Tibial nerve (tissue), 4 donors: ENCODE data around the gene CAVIN2. TPM values are rescaled to one million over a fixed set of nuclear protein-coding genes. Genes with fewer than 3 reads are reported as not detected.

Experiments used
- DNase-seq, 2 donors: peaks; one replicate each; pipeline ENCODE4 v3.0.0-alpha.2; 2019; ENCODE audit warnings: low spot score in 2 of 2
- H3K27ac ChIP-seq, 4 donors: fragments of 200-600 bp; sonication (generic) in 3 of 4; one replicate each; pipeline ENCODE4 v1.5.1; 2017 to 2019; ENCODE audit warnings: mild to moderate bottlenecking in 1 of 4
- H3K27me3 ChIP-seq, 2 donors: fragments of 200-600 bp; sonication (generic) in 1 of 2; one replicate each; pipeline versions ENCODE4 v1.5.1 to v1.6.0; 2017 to 2019
- H3K36me3 ChIP-seq, 3 donors: fragments of 200-600 bp; sonication (generic); one replicate each; pipeline ENCODE4 v1.5.1; 2018 to 2019
- H3K4me1 ChIP-seq, 4 donors: fragments of 200-600 bp; sonication (generic) in 3 of 4; one replicate each; pipeline ENCODE4 v1.5.1; 2017 to 2019
- H3K4me3 ChIP-seq, 4 donors: fragments of 200-600 bp; sonication (generic) in 3 of 4; one replicate each; pipeline ENCODE4 v1.5.1; 2017 to 2019; ENCODE audit warnings: mild to moderate bottlenecking in 1 of 4, moderate library complexity in 1 of 4
- H3K9me3 ChIP-seq, 4 donors: fragments of 200-600 bp; sonication (generic) in 3 of 4; one replicate each; pipeline ENCODE4 v1.5.1; 2017 to 2019
- EP300 ChIP-seq, 2 donors: sonication (generic); formaldehyde crosslinking; IDR thresholded peaks; one replicate each; pipeline ENCODE4 v1.6.1; 2017; ENCODE audit warnings: antibody characterized with exemption in 2 of 2, mild to moderate bottlenecking in 1 of 2
- POLR2A ChIP-seq, 2 donors: fragments of 450-650 bp; IDR thresholded peaks; one replicate each; pipeline ENCODE4 v1.6.1; 2017; ENCODE audit warnings: antibody characterized with exemption in 2 of 2, mild to moderate bottlenecking in 2 of 2, moderate library complexity in 2 of 2
- WGBS, 2 donors: methylation state at CpG; one replicate each; pipeline ENCODE4 v1.1.5; 2018; 5-methylcytosine and 5-hydroxymethylcytosine counted together
- total RNA-seq, 4 donors: library from RNA; depleted of rRNA; stranded (reverse); fragments of >200 nt; gene quantifications; one replicate each; pipeline ENCODE4 v1.1.0, GENCODE V29; 2016
- TF ChIP-seq, protein P1 (sequence below), 5 experiments: fragments of 200-600 bp in 3 of 5; fragments of 450-650 bp in 2 of 5; sonication (generic) in 3 of 5; IDR thresholded peaks; one replicate each; pipeline ENCODE4 v1.5.1; 2016 to 2019; ENCODE audit warnings: antibody characterized with exemption in 5 of 5, mild to moderate bottlenecking in 3 of 5, moderate library complexity in 2 of 5

Gene CAVIN2
- total RNA-seq, 4 donors from 2014 or later: 47.9 to 54.0 (median 50.9) TPM

DNA sequence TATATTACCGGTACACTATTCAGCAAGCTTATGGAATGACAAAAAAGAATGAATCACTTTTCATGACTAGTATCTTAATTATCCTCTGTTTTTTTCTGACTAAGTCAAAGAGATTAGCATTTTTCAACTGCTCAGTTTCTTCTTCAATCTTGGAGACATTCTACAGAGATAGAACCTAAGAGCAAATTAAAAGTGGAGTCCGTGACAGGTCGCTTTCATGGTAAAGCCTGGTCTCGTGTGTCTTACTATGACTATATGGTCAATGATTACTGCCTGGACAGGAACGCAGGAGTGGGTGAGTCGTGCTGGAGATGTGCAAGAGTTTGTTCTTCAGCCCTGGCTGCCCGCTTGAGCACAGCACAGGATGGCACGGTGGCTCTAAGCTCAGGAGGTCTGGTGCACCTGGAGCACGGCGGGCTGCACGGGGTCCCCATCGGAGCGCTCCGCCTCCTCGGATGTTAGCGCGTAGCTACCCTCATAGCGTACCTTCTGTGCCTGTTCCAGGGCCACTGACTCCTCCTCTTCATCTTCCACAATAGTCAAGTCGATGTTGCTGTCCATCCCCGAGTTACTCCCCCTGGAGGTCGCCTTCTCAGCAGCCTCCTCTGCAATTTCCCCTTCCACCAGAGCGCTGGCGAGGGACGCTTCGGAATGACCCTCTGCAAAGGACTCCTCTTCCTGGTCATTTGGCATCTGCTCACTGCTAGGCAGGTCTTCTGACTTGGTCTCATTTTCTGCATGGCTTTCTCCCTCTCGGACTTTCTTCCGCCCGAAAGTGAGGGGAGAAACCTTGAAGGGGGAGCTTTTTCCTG is 11.1 kb downstream of the CAVIN2 start:
- 94 to 95% methylated on average over 28 of the region's 28 CpGs for WGBS, 2 donors
- Histone ChIP-seq H3K9me3 (no peaks in the 10 kb centered on the region), H3K4me1 (peaks cover 0 to 3% (median 0%) of the 10 kb centered on the region in 4 donors), H3K4me3 (no peak overlapping the region), H3K27me3 (no peaks in the 10 kb centered on the region), H3K27ac (no peak overlapping the region), H3K36me3 (peaks cover 0 to 12% (median 0%) of the 10 kb centered on the region in 3 donors)
- TF ChIP-seq POLR2A (IDR thresholded peaks at IDR 0.05) (no peak), EP300 (IDR thresholded peaks at IDR 0.05) (no peak)
- TF ChIP-seq, protein P1, sequence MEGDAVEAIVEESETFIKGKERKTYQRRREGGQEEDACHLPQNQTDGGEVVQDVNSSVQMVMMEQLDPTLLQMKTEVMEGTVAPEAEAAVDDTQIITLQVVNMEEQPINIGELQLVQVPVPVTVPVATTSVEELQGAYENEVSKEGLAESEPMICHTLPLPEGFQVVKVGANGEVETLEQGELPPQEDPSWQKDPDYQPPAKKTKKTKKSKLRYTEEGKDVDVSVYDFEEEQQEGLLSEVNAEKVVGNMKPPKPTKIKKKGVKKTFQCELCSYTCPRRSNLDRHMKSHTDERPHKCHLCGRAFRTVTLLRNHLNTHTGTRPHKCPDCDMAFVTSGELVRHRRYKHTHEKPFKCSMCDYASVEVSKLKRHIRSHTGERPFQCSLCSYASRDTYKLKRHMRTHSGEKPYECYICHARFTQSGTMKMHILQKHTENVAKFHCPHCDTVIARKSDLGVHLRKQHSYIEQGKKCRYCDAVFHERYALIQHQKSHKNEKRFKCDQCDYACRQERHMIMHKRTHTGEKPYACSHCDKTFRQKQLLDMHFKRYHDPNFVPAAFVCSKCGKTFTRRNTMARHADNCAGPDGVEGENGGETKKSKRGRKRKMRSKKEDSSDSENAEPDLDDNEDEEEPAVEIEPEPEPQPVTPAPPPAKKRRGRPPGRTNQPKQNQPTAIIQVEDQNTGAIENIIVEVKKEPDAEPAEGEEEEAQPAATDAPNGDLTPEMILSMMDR (IDR thresholded peaks at IDR 0.05): no peak
- DNase-seq: no peak

DNA sequence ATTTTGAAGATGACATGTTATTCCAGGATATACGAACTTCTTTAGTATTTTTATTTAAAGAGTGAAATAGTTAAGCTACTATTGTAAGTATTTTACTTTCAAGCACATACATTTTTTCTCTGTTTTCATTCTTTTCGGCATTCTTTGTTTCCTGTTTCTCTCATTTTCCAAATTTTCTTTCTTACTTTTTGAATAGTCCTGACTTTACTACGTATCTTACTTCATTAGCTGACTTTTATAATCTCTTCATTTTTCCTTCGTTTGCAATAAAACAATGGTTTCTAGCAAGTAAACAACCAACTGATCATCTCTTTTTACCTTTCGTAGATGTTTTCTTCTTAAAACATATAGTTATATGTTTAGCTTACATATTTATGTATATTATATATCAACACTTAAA is 11.8 kb downstream of the CAVIN2 start:
- H3K4me3 ChIP-seq: no peak overlapping the region
- TF ChIP-seq, protein P1 (IDR thresholded peaks at IDR 0.05): no peak
- TF ChIP-seq POLR2A (IDR thresholded peaks at IDR 0.05) (no peak), EP300 (IDR thresholded peaks at IDR 0.05) (no peak)
- H3K4me1 ChIP-seq: peaks cover 0 to 3% (median 0%) of the 10 kb centered on the region in 4 donors
- H3K36me3 ChIP-seq: peaks cover 0 to 12% (median 0%) of the 10 kb centered on the region in 3 donors
- 85 to 88% methylated on average over 5 of the region's 5 CpGs for WGBS, 2 donors
- no peak overlapping the region for H3K27ac ChIP-seq
- no peaks in the 10 kb centered on the region for H3K9me3 ChIP-seq
- H3K27me3 ChIP-seq: no peaks in the 10 kb centered on the region
- DNase-seq: no peak

DNA sequence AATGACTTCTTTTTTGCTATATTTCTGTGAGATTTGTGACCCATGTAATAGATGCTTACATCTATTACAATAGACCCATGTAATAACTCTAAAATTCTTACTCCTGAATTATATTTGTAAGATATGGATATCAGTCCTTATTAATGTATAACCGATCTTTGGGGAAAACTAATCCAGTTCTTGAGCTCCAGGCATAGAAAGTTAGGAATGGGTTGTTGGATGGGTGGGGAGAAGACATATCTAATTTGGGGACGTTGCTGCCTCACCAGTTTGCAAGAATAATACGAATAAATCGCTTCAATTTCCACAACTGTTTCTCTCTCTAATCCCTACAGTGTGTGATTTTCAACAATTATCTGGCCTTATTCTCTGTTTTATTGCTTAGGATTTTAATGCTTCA is 13.5 kb downstream of the CAVIN2 start:
- H3K27me3 ChIP-seq: no peaks in the 10 kb centered on the region
- no peak overlapping the region for H3K27ac ChIP-seq
- peaks cover 0 to 12% (median 0%) of the 10 kb centered on the region in 3 donors for H3K36me3 ChIP-seq
- DNase-seq: no peak
- no peaks in the 10 kb centered on the region for H3K9me3 ChIP-seq
- WGBS, 2 donors: 85 to 86% methylated on average over 4 of the region's 4 CpGs
- no peak overlapping the region for H3K4me3 ChIP-seq
- no peak for TF ChIP-seq EP300 (IDR thresholded peaks at IDR 0.05)
- TF ChIP-seq, protein P1 (IDR thresholded peaks at IDR 0.05): no peak
- TF ChIP-seq POLR2A (IDR thresholded peaks at IDR 0.05): no peak
- H3K4me1 ChIP-seq: peaks cover 0 to 3% (median 0%) of the 10 kb centered on the region in 4 donors

DNA sequence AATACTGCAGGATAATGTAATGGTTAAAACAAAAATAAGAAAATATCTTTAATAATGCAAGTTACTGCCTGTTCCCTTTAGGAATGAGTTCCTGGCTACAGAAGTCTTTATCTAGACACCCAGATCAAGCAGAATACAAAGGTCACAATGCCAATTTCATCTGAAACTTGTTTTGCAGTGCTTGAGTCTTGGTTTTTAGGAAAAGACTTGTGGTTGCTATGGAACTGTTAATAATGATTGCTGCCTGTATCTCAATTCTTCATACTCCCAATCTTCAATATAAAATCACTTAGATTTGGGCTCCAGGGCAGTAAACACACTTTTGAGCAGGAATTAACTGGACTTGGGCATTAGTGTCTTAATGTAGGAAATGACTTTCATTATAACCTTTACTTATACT is 14.2 kb downstream of the CAVIN2 start:
- TF ChIP-seq POLR2A (IDR thresholded peaks at IDR 0.05): no peak
- TF ChIP-seq EP300 (IDR thresholded peaks at IDR 0.05): no peak
- TF ChIP-seq, protein P1 (IDR thresholded peaks at IDR 0.05): no peak
- no peak for DNase-seq
- H3K4me3 ChIP-seq: no peak overlapping the region
- no peak overlapping the region for H3K27ac ChIP-seq
- peaks cover 0 to 3% (median 0%) of the 10 kb centered on the region in 4 donors for H3K4me1 ChIP-seq
- H3K36me3 ChIP-seq: peaks cover 0 to 12% (median 0%) of the 10 kb centered on the region in 3 donors
- no peaks in the 10 kb centered on the region for H3K27me3 ChIP-seq
- H3K9me3 ChIP-seq: no peaks in the 10 kb centered on the region

DNA sequence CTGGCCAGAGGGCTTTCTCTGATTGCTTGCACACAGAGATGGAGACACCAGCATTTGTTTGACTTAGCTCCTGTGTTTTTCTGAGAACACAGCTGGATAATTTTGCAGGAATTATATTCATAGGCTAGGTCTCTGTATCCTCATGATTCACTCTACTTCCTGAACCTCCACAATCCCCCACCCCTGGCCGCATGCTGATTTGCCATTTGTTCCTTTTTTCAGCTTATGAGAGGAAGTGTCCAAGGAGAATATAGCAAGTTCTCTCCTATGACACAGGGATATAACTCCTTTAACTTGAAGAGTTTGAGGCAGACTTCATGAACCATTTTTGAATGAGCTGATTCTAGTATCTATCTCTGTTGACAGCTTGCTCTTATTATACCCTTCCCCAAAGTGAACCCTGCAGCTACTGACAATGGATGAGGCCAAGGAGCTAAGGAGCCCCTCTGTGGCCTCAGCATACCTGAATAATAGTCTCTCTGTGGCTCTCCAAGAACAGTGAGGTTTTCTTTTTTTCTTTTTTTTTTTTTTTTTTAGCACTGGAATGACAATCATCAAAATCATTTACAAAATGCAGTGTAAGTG is 15.4 kb downstream of the CAVIN2 start:
- no peak for DNase-seq
- Histone ChIP-seq H3K9me3 (no peaks in the 10 kb centered on the region), H3K27me3 (no peaks in the 10 kb centered on the region), H3K36me3 (peaks cover 0 to 12% (median 0%) of the 10 kb centered on the region in 3 donors), H3K4me1 (no peaks in the 10 kb centered on the region), H3K4me3 (no peak overlapping the region), H3K27ac (no peak overlapping the region)
- TF ChIP-seq EP300 (IDR thresholded peaks at IDR 0.05): no peak
- TF ChIP-seq, protein P1 (IDR thresholded peaks at IDR 0.05): no peak
- TF ChIP-seq POLR2A (IDR thresholded peaks at IDR 0.05): no peak
- 63 to 67% methylated on average over 1 of the region's 1 CpG for WGBS, 2 donors
